Measurements from ENCODE around the gene CARTPT.

GRCh38 chr5:71743155-71743554 lies 24.1 kb downstream of the CARTPT start:
- TF ChIP-seq POLR2AphosphoS5 (IDR thresholded peaks at IDR 0.05; ENCODE audit: low read depth): no peak
- TF ChIP-seq CTCF (IDR thresholded peaks at IDR 0.05; ENCODE audit: insufficient read depth, low read length): no peak
- no peak for TF ChIP-seq GABPA (IDR thresholded peaks at IDR 0.05; ENCODE audit: low read depth)

Data from HL-60 (cell line).